SU-DHL-6 (cell line): Measurements from ENCODE around the gene COL5A1.

Source experiments
- H2AFZ ChIP-seq: fragments of 200-600 bp; sonication (generic); 2 replicates; pipeline ENCODE4 v1.6.1; 2014; ENCODE audit warnings: low read depth, mild to moderate bottlenecking, moderate library complexity, mixed read lengths, antibody characterized with exemption, low read length; ENCODE audit not compliant: severe bottlenecking
- H3F3A ChIP-seq: fragments of 200-600 bp; shearing (Covaris generic); 2 replicates; pipeline ENCODE4 v1.6.0; 2016; ENCODE audit warnings: antibody characterized with exemption, mild to moderate bottlenecking; ENCODE audit not compliant: insufficient read depth
- H3K27ac ChIP-seq: fragments of 200-600 bp; sonication (generic); 2 replicates; pipeline ENCODE4 v1.5.1; 2016; ENCODE audit warnings: low read depth, mild to moderate bottlenecking, low read length, moderate library complexity, mixed read lengths
- H3K27me3 ChIP-seq: fragments of 200-600 bp; sonication (generic), shearing (Covaris generic); 2 replicates; pipeline ENCODE4 v1.6.0; 2014; ENCODE audit warnings: mild to moderate bottlenecking, low read length
- H3K36me3 ChIP-seq: fragments of 200-600 bp; sonication (generic); 2 replicates; pipeline ENCODE4 v1.6.1; 2014; ENCODE audit warnings: mild to moderate bottlenecking, low read length, mixed read lengths
- H3K4me2 ChIP-seq: fragments of 300-600, 200-600 bp; shearing (Covaris generic), sonication (generic); 2 replicates; pipeline ENCODE4 v1.6.0; 2014; ENCODE audit warnings: low read length, low read depth, mild to moderate bottlenecking; ENCODE audit not compliant: poor library complexity, severe bottlenecking
- H3K4me3 ChIP-seq: fragments of 200-600 bp; sonication (generic); 2 replicates; pipeline ENCODE4 v1.5.1; 2014; ENCODE audit warnings: antibody characterized with exemption, low read length, mild to moderate bottlenecking, mixed read lengths; ENCODE audit not compliant: insufficient read depth, poor library complexity, severe bottlenecking
- H3K79me2 ChIP-seq: fragments of 200-600 bp; sonication (generic); 2 replicates; pipeline ENCODE4 v1.6.1; 2014; ENCODE audit warnings: mild to moderate bottlenecking, low read length, moderate library complexity; ENCODE audit not compliant: insufficient read depth
- H3K9ac ChIP-seq: fragments of 200-600 bp; sonication (generic); 2 replicates; pipeline ENCODE4 v1.7.0; 2014; ENCODE audit warnings: mild to moderate bottlenecking, low read length
- H3K9me2 ChIP-seq: fragments of 200-600 bp; sonication (generic); replicated peaks from 2 replicates; pipeline ENCODE4 v1.6.1; 2014; ENCODE audit warnings: low read length; ENCODE audit not compliant: insufficient read depth
- H3K9me3 ChIP-seq: fragments of 200-600 bp; sonication (generic); 2 replicates; pipeline ENCODE4 v1.6.1; 2014; ENCODE audit warnings: low read length, mixed read lengths; ENCODE audit not compliant: insufficient read depth
- H4K20me1 ChIP-seq: fragments of 200-600 bp; sonication (generic); 2 replicates; pipeline ENCODE4 v1.6.1; 2014; ENCODE audit warnings: low read depth, mild to moderate bottlenecking, antibody characterized with exemption, low read length, moderate library complexity, mixed read lengths
- EZH2phosphoT487 ChIP-seq: fragments of 200-600 bp; sonication (generic), shearing (Covaris generic); conservative IDR thresholded peaks from 2 replicates; pipeline ENCODE4 v1.6.1; 2018; ENCODE audit warnings: mild to moderate bottlenecking, antibody characterized with exemption, low read length, moderate library complexity, mixed read lengths
- TF ChIP-seq, protein P1 (sequence below): fragments of 200-600 bp; sonication (generic); IDR thresholded peaks from one replicate; pipeline ENCODE4 v1.5.1; 2017; ENCODE audit warnings: antibody characterized with exemption, mild to moderate bottlenecking, low read length, moderate library complexity; ENCODE audit not compliant: insufficient read depth, poor library complexity, severe bottlenecking

The COL5A1 gene

DNA sequence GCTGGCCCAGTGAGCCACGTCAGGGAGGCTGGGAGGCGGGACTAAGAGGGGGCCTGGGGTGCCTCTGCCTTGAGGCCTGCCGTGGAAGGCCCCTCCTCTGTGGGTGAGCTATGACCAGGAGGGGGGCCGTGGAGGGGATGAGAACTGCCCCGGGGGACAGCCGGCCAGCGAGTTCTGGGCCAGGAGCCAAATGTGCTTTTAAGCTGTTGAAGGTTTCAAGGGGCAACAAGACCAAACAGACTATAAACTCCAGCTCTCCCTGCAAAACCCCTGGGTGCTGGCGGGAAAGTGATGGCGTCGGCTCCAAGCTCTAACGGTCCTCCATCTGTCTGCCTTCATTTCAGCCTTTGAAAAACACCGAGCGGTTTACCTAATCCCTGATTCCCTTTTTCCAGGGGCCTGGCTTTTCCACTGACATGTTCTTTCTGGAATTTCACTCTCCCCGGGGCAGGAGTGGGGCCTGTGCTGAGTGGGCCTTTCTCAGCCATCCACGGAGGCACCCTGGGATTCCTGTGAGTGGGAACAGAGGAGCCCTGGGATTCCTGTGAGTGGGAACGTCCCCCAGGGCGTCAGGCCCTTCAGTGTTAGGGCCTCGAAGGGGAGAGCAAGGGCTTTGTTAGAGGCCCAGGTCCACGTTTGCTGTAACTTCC lies 65.6 kb downstream of the COL5A1 start:
- no peak overlapping the region for H3K4me2 ChIP-seq
- no peak overlapping the region for H2AFZ ChIP-seq
- H3K4me3 ChIP-seq: no peak overlapping the region
- no peaks in the 10 kb centered on the region for H3K9me2 ChIP-seq
- no peaks in the 10 kb centered on the region for H4K20me1 ChIP-seq
- no peak overlapping the region for H3K27ac ChIP-seq
- no peak for TF ChIP-seq EZH2phosphoT487
- TF ChIP-seq, protein P1, sequence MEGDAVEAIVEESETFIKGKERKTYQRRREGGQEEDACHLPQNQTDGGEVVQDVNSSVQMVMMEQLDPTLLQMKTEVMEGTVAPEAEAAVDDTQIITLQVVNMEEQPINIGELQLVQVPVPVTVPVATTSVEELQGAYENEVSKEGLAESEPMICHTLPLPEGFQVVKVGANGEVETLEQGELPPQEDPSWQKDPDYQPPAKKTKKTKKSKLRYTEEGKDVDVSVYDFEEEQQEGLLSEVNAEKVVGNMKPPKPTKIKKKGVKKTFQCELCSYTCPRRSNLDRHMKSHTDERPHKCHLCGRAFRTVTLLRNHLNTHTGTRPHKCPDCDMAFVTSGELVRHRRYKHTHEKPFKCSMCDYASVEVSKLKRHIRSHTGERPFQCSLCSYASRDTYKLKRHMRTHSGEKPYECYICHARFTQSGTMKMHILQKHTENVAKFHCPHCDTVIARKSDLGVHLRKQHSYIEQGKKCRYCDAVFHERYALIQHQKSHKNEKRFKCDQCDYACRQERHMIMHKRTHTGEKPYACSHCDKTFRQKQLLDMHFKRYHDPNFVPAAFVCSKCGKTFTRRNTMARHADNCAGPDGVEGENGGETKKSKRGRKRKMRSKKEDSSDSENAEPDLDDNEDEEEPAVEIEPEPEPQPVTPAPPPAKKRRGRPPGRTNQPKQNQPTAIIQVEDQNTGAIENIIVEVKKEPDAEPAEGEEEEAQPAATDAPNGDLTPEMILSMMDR: no peak
- H3K9me3 ChIP-seq: no peaks in the 10 kb centered on the region
- no peak overlapping the region for H3K9ac ChIP-seq
- no peaks in the 10 kb centered on the region for H3K36me3 ChIP-seq
- no peaks in the 10 kb centered on the region for H3K79me2 ChIP-seq
- H3F3A ChIP-seq: no peaks in the 10 kb centered on the region
- H3K27me3 ChIP-seq: no peaks in the 10 kb centered on the region

DNA sequence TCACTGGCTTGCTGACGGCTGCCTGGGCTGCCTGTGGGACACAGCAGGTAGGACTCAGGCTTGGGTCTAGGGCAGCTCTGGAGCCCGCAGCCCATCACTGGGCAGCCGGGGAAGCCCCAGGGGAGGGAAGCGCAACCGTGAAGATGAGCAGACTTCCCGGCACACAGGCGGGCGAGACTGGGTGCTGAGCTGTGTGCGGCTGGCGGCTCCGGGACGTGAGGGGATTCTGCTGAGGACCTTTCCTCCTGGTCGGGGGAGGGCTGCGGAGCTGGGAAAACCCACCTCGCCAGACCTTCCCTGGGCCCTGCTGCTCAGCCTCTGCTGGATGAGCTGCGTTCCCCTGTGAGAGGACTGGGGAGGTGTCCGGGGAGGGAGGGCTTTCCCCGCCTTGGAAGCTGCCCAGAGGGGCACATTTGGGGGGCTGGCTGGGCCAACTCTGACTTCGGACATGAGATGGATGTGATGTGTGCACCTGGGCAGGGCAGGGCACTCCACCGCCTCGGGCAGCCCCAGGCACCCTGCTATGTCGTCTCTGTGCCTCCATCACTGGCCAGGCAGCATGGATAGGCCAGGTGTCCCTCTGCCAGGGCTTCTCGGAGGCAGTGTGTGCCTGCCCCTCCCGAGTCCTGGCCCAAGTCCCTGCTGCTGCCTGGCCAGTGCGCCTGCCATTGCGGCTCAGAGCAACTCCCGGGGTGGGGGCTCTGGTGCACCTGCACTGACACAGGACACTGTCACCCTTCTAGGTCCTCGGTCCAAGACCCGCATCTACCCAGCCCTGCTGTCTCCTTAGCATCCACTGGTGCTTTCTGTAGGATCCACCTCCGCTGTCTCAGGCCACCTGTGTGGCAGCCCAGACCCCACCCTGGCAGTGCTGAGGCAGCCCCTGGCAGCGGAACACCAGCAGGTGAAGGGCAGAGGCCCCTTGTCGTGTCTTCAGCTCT lies 66.4 kb downstream of the COL5A1 start:
- Histone ChIP-seq H4K20me1 (no peaks in the 10 kb centered on the region), H3F3A (no peaks in the 10 kb centered on the region), H3K27ac (no peak overlapping the region), H3K27me3 (no peaks in the 10 kb centered on the region), H3K9me2 (no peaks in the 10 kb centered on the region), H3K9ac (no peak overlapping the region), H3K9me3 (no peaks in the 10 kb centered on the region), H3K4me3 (no peak overlapping the region), H3K79me2 (no peaks in the 10 kb centered on the region), H3K36me3 (no peaks in the 10 kb centered on the region), H3K4me2 (no peak overlapping the region), H2AFZ (no peak overlapping the region)
- TF ChIP-seq EZH2phosphoT487: no peak
- TF ChIP-seq, protein P1: no peak

DNA sequence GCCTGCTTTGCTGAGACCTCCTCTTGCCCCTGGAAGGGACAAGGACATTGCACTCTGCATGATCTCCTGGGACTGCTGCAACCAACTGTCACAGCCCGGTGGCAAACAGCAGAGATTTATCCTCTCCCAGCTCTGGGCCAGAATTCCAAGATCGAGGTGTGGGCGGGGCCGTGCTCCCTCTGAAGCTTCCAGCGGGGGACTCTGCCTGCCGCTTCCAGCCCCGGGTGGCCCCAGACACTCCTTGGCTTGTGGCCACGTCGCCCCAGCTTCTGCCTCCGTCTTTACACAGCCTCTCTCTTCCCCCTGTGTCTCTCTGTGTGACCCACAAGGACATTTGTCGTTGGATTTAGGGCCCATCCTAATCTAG lies 67.1 kb downstream of the COL5A1 start:
- TF ChIP-seq, protein P1: no peak
- no peak for TF ChIP-seq EZH2phosphoT487
- no peaks in the 10 kb centered on the region for H4K20me1 ChIP-seq
- no peak overlapping the region for H3K4me3 ChIP-seq
- H3K79me2 ChIP-seq: no peaks in the 10 kb centered on the region
- no peaks in the 10 kb centered on the region for H3F3A ChIP-seq
- H3K27ac ChIP-seq: no peak overlapping the region
- H3K4me2 ChIP-seq: no peak overlapping the region
- no peaks in the 10 kb centered on the region for H3K27me3 ChIP-seq
- H3K9me2 ChIP-seq: no peaks in the 10 kb centered on the region
- no peaks in the 10 kb centered on the region for H3K36me3 ChIP-seq
- no peak overlapping the region for H3K9ac ChIP-seq
- H2AFZ ChIP-seq: no peak overlapping the region
- H3K9me3 ChIP-seq: no peaks in the 10 kb centered on the region
